22Rv1 (cell line): ENCODE results near the gene ERN1.

Experiments
- H3K27ac ChIP-seq: fragments of 450-650 bp; 2 replicates; pipeline ENCODE4 v1.5.1; 2017
- ZFX ChIP-seq: fragments of 450-650 bp; IDR thresholded peaks from 2 replicates; pipeline ENCODE4 v1.6.1; 2017; ENCODE audit warnings: antibody characterized with exemption, borderline replicate concordance
- TF ChIP-seq, protein P1 (sequence below): fragments of 450-650 bp; IDR thresholded peaks from 2 replicates; pipeline ENCODE4 v1.5.1; 2017; ENCODE audit warnings: mild to moderate bottlenecking

The ERN1 gene

DNA sequence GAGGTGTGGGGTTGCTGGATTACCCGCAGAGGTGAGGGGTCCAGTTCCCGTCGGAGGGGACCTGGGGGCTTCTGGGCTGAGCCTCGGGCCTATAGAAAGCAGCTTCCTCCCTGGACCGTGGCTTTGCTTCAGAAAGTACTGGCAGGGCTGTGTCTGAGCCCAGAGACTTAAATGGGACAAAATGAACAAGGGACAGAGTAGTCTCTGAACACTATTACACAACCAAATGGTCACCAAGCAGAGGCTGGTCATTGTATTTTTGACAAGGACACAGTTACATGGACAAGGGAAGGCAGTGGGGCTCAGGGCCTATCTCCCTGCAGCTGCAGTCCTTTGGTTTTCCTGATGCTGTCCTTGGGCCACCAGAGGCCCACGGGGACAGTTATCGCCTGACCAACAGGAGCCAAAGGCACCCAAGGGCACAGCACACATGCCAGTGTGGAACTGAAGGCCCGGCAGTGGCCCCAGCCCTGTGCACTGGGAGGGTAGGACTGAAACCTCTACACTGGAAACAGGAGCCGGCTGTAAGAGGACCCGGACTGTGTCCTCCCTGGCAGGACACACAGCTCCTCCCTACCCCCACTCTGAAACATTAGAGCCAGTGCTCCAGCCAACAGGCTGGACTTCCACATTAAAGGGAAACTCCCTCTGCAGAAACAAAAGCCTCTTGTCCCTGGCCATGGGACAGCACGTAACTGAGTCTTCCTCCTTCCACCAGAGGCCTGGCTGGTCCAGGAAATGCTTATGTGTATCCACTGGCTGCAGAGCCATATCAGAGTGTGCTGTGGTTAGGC is 26.0 kb upstream of the ERN1 start:
- H3K27ac ChIP-seq: peak overlapping the region; percentile 29; the same call in 1 of the 2 replicates
- TF ChIP-seq ZFX: no peak
- TF ChIP-seq, protein P1, sequence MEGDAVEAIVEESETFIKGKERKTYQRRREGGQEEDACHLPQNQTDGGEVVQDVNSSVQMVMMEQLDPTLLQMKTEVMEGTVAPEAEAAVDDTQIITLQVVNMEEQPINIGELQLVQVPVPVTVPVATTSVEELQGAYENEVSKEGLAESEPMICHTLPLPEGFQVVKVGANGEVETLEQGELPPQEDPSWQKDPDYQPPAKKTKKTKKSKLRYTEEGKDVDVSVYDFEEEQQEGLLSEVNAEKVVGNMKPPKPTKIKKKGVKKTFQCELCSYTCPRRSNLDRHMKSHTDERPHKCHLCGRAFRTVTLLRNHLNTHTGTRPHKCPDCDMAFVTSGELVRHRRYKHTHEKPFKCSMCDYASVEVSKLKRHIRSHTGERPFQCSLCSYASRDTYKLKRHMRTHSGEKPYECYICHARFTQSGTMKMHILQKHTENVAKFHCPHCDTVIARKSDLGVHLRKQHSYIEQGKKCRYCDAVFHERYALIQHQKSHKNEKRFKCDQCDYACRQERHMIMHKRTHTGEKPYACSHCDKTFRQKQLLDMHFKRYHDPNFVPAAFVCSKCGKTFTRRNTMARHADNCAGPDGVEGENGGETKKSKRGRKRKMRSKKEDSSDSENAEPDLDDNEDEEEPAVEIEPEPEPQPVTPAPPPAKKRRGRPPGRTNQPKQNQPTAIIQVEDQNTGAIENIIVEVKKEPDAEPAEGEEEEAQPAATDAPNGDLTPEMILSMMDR: no peak

DNA sequence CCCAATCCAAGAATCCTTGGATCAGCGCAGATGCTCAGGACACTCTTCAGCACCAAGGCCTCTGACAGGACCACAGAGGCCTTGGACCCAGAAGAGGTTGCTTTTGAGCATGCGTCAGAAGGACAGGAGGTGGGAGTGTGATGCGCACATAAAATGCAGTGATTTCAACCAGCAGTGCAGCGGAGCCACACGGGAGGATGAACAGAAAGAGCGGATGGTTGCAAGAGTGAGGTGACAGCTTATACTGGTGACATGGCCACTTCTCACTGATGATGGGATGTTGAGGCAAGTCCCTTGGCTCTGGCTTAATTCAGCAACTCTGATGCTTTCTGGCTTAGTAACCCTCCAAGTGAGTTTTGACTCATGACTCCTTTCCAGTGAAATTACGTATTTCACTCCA is 25.2 kb upstream of the ERN1 start:
- H3K27ac ChIP-seq: no peak overlapping the region
- TF ChIP-seq, protein P1: no peak
- TF ChIP-seq ZFX: no peak

DNA sequence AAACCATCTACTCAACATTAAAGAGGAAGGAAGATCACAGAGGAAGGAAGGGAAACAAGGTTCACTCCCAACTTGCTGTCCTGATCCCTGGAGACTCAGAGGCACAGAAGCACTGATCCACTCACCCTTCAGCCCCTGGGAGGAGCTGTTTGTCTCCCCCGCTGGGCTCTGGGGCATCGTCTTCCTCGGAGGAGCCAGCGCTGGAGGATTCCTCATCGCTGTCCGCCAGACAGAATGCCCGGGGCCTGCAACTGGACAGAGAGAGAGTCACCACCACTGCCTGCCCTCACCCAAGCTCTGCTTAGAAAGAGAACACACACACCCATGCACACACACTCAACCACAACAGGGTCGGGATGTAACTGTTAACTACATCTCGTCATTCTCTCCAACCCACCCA is 24.8 kb upstream of the ERN1 start:
- H3K27ac ChIP-seq: no peak overlapping the region

GRCh38 chr17:64154313-64154695 is 24.4 kb upstream of the ERN1 start:
- H3K27ac ChIP-seq: no peak overlapping the region
- TF ChIP-seq, protein P1: no peak
- no peak for TF ChIP-seq ZFX

More for the DNA sequence above, 24.8 kb upstream of the ERN1 start:
- TF ChIP-seq, protein P1: no peak
- TF ChIP-seq ZFX: no peak

- H3K27ac ChIP-seq: no peak overlapping the region
- TF ChIP-seq, protein P1: no peak
- TF ChIP-seq ZFX: no peak
Observed at GRCh38 chr17:64153565-64154312, 23.8 kb upstream of the ERN1 start.

DNA sequence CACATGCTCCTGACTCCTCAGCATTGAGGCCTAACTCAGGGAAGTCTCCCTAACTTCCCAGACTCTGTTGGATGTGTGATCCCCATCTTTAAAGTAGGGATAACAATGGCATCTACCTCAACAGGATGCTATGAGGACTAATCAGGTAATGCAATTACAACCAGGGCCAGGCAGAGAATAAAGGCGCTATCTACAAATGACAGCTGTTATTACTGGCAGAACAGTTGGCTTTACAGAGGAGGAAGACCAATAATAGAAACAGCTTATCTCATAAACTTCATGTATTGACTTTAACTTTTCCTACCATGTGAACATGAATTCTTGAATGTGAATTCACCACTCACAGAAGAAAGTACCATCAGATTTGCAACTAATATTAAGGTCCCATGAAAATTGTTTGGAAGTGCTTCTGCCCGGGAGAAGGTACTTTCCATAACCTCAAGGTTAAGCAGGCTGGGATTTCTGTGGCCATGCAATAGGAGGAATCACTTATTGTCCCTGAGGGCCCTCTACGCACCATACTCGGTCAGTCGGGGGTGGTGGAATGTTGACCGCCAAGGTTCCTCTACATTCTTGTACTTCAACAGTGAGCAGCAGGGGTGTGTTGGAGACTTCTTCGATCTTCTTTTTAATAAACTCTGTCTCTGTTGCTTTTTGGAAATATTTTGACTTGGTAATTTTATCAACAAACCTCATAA is 22.6 kb upstream of the ERN1 start:
- TF ChIP-seq, protein P1: no peak
- no peak for TF ChIP-seq ZFX
- no peak overlapping the region for H3K27ac ChIP-seq
